Dermis microvascular lymphatic vessel endothelial cell (primary cell): ENCODE results near the gene GPN2. TPM values are rescaled to one million over a fixed set of nuclear protein-coding genes. Genes with fewer than 3 reads are reported as not detected.
"Not testable (repeated sequence)": the region's sequence is repeated elsewhere in the genome, so short reads cannot be mapped to it uniquely, and the experiment has no call there.

Source experiments
- DNase-seq, 2 donors: peaks; one replicate each; pipeline versions ENCODE4 v3.0.0 to v3.0.0-alpha.2; 2010; ENCODE audit warnings: low read depth in 2 of 2
- total RNA-seq: library from RNA; depleted of rRNA; stranded (reverse); fragments of >200 nt; gene quantifications from 2 replicates; pipeline ENCODE4 v1.2.1, GENCODE V29; 2014

Gene GPN2
- total RNA-seq, 1 donor from 2014 or later = 6.8 TPM

DNA sequence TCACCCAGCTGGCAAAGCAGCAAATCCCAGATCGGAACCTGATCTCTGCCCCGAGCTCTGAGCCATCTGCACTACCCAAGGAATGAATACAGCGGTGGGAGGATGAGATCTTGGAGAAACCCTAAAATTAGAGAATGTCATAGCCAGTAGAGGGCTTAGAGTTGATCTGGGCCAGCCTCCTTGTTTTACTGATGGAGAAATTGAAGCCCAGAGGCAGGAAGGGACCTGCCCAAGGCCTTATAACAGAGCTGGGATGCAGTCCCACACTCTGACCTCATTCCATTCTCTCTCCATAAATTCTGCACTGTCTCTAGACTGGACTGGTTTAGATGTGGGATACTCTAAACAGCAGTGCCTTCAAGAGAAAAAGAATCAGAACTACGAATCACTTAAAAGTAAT lies 31.9 kb downstream of the GPN2 start:
- no peak for DNase-seq

DNA sequence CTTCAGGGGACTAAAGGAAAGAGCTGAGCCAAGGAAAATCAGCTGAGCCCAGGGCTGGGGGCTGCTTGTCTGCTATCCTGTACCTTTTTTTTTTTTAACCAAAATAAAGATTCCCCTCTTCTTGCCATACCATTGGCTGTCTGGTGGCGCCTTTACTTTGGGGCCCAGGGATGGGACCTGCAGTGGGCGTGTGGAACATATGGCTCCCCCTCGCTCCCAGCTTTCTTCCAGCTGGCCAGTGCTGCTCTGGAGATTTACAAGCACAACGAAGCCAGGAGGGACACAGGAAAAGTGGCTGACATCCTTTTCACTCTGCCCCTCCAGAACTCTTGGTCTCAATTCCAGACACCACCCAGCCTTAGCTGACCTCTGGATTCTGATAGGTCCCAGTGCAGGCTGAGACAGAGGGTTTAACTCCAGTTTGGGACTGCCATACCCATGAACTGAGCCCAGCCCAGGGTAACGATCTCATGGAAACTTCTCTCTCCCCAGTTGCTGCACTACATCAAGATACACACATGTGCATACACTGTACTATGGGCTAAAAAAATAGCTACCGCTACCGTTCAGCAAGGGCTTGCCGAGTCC lies 32.5 kb downstream of the GPN2 start:
- DNase-seq = no peak

DNA sequence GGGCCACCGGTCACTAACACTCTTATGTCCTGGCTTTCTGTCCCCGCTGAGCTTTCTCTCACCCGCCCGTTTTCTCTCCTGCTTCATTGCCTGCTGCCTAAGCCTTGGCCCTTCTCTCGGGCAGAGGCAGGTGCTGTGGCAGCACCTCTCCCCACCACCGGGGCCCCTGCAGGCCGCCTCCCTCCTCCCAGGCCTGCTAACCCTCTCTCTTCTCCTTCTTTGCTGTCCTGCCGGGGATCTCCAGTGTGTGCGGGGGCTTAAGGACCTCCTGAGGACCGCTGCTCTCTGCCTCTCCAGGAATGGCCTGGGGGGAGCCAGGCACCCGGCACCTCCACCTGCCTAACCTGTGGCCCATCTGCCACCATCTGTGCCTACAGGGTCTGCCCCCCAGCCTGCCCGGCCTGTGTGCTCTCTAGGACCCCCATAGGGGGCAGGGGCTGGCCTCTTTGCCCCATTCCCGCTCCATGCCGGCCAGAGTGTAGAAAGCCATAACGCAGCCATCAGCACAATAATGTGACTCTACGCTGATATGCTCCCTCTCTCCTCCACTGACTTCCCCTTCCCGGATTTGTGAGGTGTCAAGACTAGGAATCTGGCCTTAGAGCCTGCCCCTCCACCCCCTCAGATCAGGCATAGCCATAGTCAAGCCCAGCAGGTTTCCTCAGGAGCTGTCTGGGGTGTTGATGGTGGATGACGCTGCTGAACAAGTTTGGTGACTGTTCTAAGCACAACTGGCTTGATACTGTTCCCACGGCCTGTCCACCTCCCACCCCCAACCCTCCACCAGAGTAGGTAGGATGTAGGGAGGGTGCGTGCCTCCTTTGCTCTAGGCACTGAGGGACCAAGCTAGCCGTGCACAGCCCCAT lies 33.2 kb downstream of the GPN2 start:
- no peak for DNase-seq

DNA sequence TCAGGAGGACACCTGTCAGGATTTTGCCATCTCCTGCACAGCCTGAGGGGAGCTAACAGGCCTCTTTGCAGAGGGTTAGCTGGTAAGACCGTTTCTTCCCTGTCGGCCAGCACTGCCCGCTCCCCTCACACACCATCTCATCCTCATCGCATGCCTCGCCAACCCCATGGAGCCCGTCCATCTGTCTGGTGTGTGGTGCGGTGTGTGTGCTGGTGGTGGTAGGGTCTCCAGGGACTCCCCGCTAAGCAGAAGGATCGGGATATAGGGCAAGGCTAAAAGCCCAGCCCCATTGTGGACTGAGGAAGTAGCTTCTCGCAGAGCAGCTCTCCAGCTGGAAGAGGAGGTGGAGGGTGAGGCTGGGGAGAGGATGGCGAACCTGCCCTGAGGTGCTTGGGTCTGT lies 33.9 kb downstream of the GPN2 start:
- DNase-seq = no peak

GRCh38 chr1:26855636-26856035 lies 34.4 kb downstream of the GPN2 start:
- DNase-seq = no peak

DNA sequence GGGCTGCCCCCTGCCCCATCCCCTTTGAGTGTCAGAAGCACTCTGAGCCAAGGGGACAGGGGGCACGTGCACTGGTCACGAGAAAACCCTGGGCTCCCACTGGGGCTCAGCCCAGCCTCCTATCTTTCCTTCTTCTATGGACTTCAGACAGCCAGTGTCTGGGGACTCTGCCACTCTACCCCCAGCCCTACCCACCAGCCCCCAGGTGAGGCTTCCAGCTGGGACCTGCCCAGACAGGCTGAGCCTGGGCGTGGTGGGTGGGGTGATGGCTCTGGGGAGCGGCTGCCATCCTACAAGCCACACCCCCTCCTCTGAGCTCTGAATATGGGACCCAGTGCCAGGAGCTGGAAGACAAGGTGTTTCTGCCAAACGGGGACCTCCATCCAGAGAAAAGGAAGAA lies 35.2 kb downstream of the GPN2 start:
- DNase-seq = no peak

- no peak for DNase-seq
These were observed 36.5 kb downstream of the GPN2 start for GRCh38 chr1:26853600-26853999.

GRCh38 chr1:26853156-26853555 lies 36.9 kb downstream of the GPN2 start:
- DNase-seq = peak; percentile 64 to 82

DNA sequence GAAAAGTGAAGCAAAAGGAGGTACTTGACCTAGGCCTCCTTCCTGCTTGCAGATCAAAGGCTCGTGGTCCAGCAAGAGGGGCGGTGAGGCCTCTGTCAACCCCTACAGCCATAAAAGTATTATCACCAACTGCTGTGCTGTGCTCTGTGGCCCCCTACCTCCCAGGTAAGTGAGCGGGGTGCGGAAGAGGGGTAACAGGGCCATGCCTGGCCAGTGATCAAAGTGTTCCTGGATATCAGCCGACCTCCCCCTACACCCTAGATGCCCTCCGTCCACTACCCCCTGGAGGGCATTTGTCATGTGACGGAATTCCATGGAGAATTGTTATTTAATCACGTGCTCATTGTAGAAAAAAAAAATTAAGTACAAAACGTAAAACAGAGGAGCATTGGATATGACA lies 37.4 kb downstream of the GPN2 start:
- DNase-seq = no peak

DNA sequence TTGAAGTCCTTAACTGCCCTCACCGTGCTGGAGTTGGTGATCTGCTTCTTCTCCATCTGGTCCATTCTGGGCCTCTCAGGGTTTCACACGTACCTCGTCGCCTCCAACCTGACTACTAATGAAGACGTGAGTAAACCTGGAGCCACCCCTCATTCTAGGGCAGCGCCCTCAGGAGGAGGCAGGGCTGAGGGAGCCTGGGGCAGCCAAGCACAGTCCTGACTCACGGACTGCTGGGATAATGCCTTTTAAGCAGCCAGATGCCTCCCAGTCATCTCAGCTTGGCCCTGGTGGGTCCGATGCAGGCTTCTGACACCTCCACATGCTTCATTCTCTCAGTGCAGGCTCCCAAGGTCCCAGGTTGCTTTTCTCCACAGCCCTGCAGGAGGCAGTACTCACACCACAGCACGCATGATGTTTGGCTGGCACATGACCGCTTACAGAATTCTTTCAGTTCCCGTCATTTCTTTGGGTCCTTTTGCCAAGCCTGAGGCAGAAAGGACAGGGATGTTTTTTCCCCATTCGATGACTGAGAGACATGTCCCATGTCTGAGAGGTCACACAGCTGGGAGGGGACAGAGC lies 38.9 kb downstream of the GPN2 start:
- DNase-seq = no peak

DNA sequence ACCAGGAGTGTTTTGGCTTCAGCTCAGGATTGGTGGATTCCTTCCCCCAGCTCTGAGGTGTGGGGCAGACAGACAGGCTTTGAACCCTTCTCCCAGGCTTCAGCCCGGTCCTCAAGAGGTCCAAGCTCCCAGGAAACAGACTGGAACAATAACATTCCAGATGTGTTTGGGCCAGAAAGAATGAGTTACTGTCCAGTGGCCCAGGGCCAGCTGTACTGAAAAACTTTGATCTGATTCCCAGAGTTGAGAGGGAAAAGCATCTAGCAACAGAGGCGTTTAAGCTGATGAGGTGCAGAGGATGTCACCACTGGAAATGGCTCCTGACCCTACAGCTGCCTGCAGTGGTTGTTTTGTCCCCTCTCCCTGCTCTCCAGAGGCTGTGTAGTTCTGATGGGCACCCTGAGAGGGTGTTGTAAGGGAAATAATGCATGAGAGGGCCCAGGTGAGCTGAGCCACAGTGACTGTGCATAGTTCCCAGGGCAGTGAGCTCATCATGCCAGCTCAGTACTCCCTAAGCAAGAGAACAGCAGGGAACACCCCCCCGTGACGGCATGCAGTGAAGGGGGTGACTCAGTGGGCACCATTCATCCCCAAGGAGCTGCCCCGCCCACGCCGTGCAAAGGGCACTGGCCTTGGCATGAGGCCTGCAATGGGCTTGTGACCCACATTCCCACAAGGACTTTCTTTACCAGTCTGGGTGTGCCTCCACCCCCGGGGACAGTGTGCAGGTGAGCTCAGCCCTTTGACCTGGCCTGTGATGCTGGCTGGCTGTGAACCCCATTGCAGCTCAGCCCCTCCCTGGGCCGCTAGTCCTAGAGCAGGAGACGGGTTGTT lies 40.9 kb downstream of the GPN2 start:
- peak in 1 of 2 donors; percentile 69 for DNase-seq

- DNase-seq = no peak
These were observed 41.6 kb downstream of the GPN2 start for GRCh38 chr1:26848499-26848898.

DNA sequence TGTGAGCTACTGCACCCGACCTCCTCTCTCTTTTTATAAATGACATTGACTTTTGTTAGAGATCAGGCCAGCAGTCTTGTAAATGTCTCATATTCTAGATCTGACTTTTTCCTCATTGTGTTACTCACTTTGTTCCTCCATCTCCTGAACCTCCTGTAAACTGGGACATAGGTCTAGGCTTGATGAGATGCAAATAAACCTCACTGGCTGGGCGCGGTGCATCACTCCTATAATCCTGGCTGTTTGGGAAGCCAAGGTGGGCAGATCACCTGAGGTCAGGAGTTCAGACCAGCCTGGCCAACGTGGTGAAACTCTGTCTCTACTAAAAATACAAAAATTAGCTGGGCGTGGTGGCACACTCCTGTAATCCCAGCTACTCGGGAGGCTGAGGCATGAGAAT lies 42.3 kb downstream of the GPN2 start:
- DNase-seq = not testable (repeated sequence)

- no peak for DNase-seq
These were observed 45.5 kb downstream of the GPN2 start for GRCh38 chr1:26844424-26845196.

DNA sequence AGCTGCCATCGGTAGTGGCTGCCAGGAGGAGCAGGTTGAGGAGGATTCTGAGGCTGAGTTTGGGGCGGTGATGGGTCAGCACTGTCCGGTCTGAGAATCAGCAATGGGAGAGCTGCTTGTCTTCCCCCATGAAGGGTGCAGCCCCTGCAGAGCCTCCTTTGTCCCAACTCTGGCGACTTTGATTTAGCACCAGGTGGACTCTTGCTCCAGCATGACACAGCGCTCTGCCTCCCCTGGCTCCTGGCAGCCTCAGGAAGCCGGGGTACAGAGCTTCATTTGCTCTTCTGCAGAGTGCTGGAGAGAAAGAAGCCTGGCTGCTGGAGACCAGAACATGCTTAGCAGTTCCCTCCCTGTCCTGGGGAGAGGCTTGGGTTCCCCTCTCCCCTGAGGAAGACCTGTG lies 50.3 kb downstream of the GPN2 start:
- DNase-seq = no peak

GRCh38 chr1:26839339-26839722 lies 50.8 kb downstream of the GPN2 start:
- no peak for DNase-seq

DNA sequence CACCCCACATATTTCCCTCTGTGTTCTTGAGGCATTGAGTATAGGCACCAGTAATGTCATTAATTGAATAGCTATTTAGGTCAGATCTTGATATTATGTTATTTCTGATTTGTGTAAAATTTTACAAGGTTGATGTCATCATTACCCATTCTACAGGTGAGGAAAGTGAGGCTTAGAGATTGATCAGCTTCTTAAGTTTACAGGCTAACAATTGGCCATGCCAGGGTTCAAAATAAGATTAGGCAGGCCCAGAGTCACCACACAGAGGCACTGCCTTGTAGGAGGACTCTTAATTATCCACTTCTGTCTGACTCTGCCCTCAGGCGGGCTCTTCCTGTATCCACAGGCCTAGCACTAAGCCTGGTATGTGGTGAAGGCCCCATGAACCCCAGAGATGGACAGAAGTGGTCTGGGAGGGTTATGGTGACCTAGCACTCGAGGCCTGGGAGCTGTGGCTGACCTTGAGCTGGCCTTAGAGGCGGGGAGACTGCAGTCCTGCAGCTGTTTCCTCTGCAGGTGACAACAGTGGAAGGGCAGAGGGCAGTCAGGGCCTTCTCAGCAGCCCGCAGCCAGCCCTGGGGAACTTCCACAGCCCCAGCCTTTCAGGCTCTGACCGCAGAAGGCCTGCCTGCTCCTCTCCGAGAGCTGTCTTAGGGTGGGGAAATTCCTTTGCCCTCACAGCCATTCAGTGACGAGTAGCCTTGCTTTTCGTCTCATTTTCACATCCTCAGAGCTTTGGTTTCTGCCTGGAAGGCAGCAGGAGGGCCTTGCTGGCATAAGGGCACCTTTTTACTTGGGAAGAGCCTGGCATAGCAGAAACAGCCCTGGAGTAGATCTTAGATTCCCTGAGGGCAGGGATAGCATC lies 51.4 kb downstream of the GPN2 start:
- DNase-seq = peak in 1 of 2 donors; percentile 29

DNA sequence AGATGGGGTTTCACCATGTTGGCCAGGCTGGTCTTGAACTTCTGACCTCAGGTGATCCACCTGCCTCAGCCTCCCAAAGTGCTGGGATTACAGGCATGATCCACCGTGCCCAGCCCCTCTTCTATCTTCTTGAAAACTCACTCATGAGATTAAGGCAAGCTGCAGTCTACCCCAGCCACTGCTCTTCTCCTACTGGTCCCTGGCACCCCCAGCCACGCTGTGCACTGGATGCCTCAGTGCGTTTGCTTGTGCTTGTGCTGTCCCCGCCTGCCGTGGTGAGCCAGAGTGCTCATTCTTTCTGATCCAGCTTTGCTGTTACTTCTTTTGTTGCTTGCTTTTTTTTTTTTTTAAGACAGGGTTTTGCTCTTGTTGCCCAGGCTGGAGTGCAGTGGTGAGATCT lies 52.4 kb downstream of the GPN2 start:
- not testable (repeated sequence) for DNase-seq

- no peak for DNase-seq
These were observed 56.4 kb downstream of the GPN2 start for GRCh38 chr1:26833432-26834405.
